Measurements from ENCODE around the gene MSLN. TPM values are rescaled to one million over a fixed set of nuclear protein-coding genes. Genes with fewer than 3 reads are reported as not detected.

The MSLN gene
- total RNA-seq, 6 experiments from 2014 or later, result 0.25 TPM; not detected in 5

- intact Hi-C loops (cut with DNase I), result no loop called here
- Histone ChIP-seq H3K4me3 (no peak overlapping the region), H3K27ac (no peak overlapping the region), H3K9me3 (no peaks in the 10 kb centered on the region), H3K4me1 (peaks cover 0 to 12% (median 5%) of the 10 kb centered on the region in 4 donors), H3K36me3 (peaks cover 0 to 32% (median 3%) of the 10 kb centered on the region in 4 donors), H3K27me3 (no peaks in the 10 kb centered on the region)
- WGBS (ENCODE audit: insufficient coverage, low coverage, low lambda C conversion rate, missing lambda C conversion rate), result 96% methylated on average over 14 of the region's 29 CpGs
- TF ChIP-seq POLR2A (IDR thresholded peaks at IDR 0.05), result no peak
- TF ChIP-seq, protein P1, sequence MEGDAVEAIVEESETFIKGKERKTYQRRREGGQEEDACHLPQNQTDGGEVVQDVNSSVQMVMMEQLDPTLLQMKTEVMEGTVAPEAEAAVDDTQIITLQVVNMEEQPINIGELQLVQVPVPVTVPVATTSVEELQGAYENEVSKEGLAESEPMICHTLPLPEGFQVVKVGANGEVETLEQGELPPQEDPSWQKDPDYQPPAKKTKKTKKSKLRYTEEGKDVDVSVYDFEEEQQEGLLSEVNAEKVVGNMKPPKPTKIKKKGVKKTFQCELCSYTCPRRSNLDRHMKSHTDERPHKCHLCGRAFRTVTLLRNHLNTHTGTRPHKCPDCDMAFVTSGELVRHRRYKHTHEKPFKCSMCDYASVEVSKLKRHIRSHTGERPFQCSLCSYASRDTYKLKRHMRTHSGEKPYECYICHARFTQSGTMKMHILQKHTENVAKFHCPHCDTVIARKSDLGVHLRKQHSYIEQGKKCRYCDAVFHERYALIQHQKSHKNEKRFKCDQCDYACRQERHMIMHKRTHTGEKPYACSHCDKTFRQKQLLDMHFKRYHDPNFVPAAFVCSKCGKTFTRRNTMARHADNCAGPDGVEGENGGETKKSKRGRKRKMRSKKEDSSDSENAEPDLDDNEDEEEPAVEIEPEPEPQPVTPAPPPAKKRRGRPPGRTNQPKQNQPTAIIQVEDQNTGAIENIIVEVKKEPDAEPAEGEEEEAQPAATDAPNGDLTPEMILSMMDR (IDR thresholded peaks at IDR 0.05), result no peak
- no peak for DNase-seq
- no peak for ATAC-seq
Observed at GRCh38 chr16:736936-737481, 23.5 kb upstream of the MSLN start.

GRCh38 chr16:739560-740458 is 20.7 kb upstream of the MSLN start:
- no peaks in the 10 kb centered on the region for H3K27me3 ChIP-seq
- H3K27ac ChIP-seq, result peak overlapping the region in 1 of 3 donors; percentile 15
- H3K36me3 ChIP-seq, result peaks cover 0 to 24% (median 3%) of the 10 kb centered on the region in 4 donors
- DNase-seq (peak in 1 of 3 donors; percentile 54), ATAC-seq (peak in 1 of 4 donors; percentile 12)
- H3K9me3 ChIP-seq, result no peaks in the 10 kb centered on the region
- no peak for TF ChIP-seq POLR2A (IDR thresholded peaks at IDR 0.05)
- TF ChIP-seq, protein P1 (IDR thresholded peaks at IDR 0.05), result no peak
- H3K4me1 ChIP-seq, result peaks cover 0 to 12% (median 5%) of the 10 kb centered on the region in 4 donors
- 34% methylated on average over 10 of the region's 38 CpGs for WGBS (ENCODE audit: insufficient coverage, low coverage, low lambda C conversion rate, missing lambda C conversion rate)
- H3K4me3 ChIP-seq, result peak overlapping the region; percentile 97 to 100 (median 98)
- intact Hi-C loops (cut with DNase I), result no loop called here

DNA sequence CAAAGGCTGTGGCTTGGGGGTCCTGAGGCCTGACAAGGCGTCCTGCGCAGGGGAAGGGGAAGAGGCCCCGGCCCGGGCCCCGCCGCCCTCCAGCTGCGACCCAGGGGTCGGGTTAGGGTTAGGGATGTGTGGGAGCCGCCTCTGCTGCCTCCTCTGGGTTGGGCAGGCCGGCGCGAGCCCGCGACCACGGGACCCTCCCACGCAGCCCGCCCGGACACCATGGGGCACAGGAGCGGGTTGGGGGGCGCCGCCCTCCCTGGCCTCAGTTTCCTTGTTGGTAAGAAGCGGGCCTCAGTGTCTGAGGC is 20.1 kb upstream of the MSLN start:
- DNase-seq (no peak), ATAC-seq (peak; percentile 25 to 37 (median 31))
- peak overlapping the region; percentile 15 to 67 (median 59) for H3K27ac ChIP-seq
- peaks cover 0 to 12% (median 5%) of the 10 kb centered on the region in 4 donors for H3K4me1 ChIP-seq
- TF ChIP-seq POLR2A (IDR thresholded peaks at IDR 0.05), result no peak
- TF ChIP-seq, protein P1 (IDR thresholded peaks at IDR 0.05), result no peak
- WGBS (ENCODE audit: insufficient coverage, low coverage, low lambda C conversion rate, missing lambda C conversion rate), result 0% methylated on average over 3 of the region's 22 CpGs
- peaks cover 0 to 21% (median 3%) of the 10 kb centered on the region in 4 donors for H3K36me3 ChIP-seq
- intact Hi-C loops (cut with DNase I), result no loop called here
- peak overlapping the region; percentile 97 to 100 (median 98) for H3K4me3 ChIP-seq
- H3K9me3 ChIP-seq, result no peaks in the 10 kb centered on the region
- no peaks in the 10 kb centered on the region for H3K27me3 ChIP-seq

GRCh38 chr16:740764-741505 is 19.6 kb upstream of the MSLN start, which contains the start of gene CIAO3:
Gene CIAO3 (minus strand): TSS chr16:740997. CDS start chr16:740985, 12 bp downstream.
- Histone ChIP-seq H3K9me3 (no peaks in the 10 kb centered on the region), H3K27me3 (no peaks in the 10 kb centered on the region), H3K4me3 (peak within 1 kb of the TSS; percentile 97 to 100 (median 98)), H3K36me3 (peaks cover 0 to 15% (median 3%) of the 10 kb centered on the region in 4 donors), H3K4me1 (peaks cover 0 to 12% (median 5%) of the 10 kb centered on the region in 4 donors), H3K27ac (peak within 1 kb of the TSS; percentile 15 to 67 (median 59))
- TF ChIP-seq, protein P1 (IDR thresholded peaks at IDR 0.05), result peak; percentile 93 to 96 (median 94)
- TF ChIP-seq POLR2A (IDR thresholded peaks at IDR 0.05), result peak; percentile 68
- intact Hi-C loops (cut with DNase I), result no loop called here
- ATAC-seq (peak; percentile 90 to 97 (median 94)), DNase-seq (peak; percentile 90 to 91 (median 90))
- 0% methylated on average over 2 of the region's 79 CpGs for WGBS (ENCODE audit: insufficient coverage, low coverage, low lambda C conversion rate, missing lambda C conversion rate)
